Measurements from ENCODE around the gene SPATA6.

DNA sequence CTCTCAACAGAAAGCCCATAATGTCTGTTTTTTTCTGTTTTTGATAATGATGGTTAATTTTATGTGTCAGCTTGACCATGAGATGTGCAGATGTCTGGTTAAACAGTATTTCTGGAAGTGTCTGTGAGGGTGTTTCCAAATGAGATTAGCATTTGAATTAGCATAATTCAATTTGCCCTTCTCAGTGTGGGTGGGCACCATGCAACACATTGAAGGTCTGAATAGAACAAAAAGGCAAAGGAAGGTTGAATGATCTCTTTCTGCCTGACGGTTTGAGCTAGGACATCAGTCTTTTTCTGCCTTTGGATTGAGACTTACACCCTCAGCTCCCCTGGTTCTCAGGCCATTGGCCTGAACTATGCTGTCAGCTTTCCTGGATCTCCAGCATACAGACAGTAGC, 34.9 kb upstream of the SPATA6 start:
- TF ChIP-seq, protein P1, sequence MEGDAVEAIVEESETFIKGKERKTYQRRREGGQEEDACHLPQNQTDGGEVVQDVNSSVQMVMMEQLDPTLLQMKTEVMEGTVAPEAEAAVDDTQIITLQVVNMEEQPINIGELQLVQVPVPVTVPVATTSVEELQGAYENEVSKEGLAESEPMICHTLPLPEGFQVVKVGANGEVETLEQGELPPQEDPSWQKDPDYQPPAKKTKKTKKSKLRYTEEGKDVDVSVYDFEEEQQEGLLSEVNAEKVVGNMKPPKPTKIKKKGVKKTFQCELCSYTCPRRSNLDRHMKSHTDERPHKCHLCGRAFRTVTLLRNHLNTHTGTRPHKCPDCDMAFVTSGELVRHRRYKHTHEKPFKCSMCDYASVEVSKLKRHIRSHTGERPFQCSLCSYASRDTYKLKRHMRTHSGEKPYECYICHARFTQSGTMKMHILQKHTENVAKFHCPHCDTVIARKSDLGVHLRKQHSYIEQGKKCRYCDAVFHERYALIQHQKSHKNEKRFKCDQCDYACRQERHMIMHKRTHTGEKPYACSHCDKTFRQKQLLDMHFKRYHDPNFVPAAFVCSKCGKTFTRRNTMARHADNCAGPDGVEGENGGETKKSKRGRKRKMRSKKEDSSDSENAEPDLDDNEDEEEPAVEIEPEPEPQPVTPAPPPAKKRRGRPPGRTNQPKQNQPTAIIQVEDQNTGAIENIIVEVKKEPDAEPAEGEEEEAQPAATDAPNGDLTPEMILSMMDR (IDR thresholded peaks at IDR 0.05; ENCODE audit: poor library complexity, severe bottlenecking): no peak
- TF ChIP-seq EP300 (conservative IDR thresholded peaks at IDR 0.05; ENCODE audit: poor library complexity, severe bottlenecking): no peak
- TF ChIP-seq EZH2 (IDR thresholded peaks at IDR 0.05; ENCODE audit: borderline replicate concordance, insufficient read depth, low read length, poor library complexity, severe bottlenecking): no peak
- TF ChIP-seq TAF1 (IDR thresholded peaks at IDR 0.05; ENCODE audit: low read depth): no peak
- TF ChIP-seq, protein P2, sequence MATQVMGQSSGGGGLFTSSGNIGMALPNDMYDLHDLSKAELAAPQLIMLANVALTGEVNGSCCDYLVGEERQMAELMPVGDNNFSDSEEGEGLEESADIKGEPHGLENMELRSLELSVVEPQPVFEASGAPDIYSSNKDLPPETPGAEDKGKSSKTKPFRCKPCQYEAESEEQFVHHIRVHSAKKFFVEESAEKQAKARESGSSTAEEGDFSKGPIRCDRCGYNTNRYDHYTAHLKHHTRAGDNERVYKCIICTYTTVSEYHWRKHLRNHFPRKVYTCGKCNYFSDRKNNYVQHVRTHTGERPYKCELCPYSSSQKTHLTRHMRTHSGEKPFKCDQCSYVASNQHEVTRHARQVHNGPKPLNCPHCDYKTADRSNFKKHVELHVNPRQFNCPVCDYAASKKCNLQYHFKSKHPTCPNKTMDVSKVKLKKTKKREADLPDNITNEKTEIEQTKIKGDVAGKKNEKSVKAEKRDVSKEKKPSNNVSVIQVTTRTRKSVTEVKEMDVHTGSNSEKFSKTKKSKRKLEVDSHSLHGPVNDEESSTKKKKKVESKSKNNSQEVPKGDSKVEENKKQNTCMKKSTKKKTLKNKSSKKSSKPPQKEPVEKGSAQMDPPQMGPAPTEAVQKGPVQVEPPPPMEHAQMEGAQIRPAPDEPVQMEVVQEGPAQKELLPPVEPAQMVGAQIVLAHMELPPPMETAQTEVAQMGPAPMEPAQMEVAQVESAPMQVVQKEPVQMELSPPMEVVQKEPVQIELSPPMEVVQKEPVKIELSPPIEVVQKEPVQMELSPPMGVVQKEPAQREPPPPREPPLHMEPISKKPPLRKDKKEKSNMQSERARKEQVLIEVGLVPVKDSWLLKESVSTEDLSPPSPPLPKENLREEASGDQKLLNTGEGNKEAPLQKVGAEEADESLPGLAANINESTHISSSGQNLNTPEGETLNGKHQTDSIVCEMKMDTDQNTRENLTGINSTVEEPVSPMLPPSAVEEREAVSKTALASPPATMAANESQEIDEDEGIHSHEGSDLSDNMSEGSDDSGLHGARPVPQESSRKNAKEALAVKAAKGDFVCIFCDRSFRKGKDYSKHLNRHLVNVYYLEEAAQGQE (IDR thresholded peaks at IDR 0.05; ENCODE audit: borderline replicate concordance): no peak

Measured in neural cell (in vitro differentiated cells).